ENCODE data around the gene RNF4.

DNA sequence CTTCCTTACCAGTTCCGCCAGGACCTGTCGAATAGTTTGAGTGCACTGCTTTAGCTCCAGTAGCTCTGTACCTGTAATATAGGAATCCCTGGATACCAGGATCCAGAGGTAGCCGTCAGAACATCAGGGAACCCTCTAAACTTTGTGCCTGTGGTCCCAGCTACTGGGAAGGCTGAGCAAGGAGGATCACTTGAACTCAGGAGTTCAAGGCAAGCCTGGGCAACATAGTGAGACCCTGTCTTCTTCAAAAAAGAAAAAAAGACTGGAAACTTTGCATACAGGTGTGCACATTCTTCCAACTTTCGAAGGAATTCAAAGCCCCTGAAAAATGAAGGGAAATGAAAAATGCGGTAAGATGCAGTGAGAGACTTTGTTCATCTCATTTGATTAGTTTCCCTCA is 34.9 kb downstream of the RNF4 start:
- no peak for TF ChIP-seq EZH2phosphoT487 (IDR thresholded peaks at IDR 0.05; ENCODE audit: insufficient read depth, low read depth)
- TF ChIP-seq EZH2 (IDR thresholded peaks at IDR 0.05; ENCODE audit: insufficient read depth, poor library complexity, severe bottlenecking): no peak

All from GM23248 (cell line).